K562 (cell line): ENCODE data around the gene SLC29A3. TPM values are rescaled to one million over a fixed set of nuclear protein-coding genes. Genes with fewer than 3 reads are reported as not detected.

Experiments
- ATAC-seq: fragments of 200-7000 bp; cut with Tn5 transposase; 3 replicates; pipeline ENCODE4 v1.9.1; 2020; ENCODE audit warnings: moderate library complexity
- BruUV-seq: library from RNA; stranded (reverse); fragments of 400-500 nt; replicated peaks from 2 replicates; lab custom pipeline; 2021; lab: Mats Ljungman, UMichigan
- CTCF ChIA-PET: fragments of 300-600 bp; formaldehyde crosslinking; extraction: SDS; loops from one replicate; lab custom pipeline; 2021; ENCODE audit warnings: low intra/inter-chr PET ratio; lab: Yijun Ruan, JAX
- POLR2A ChIA-PET: fragments of 300-600, 350-650 bp; sonication (Branson Sonifier 250); formaldehyde crosslinking; extraction: SDS; loops from one replicate; lab custom pipeline; 2021; ENCODE audit warnings: antibody characterized with exemption, inconsistent platforms; lab: Yijun Ruan, JAX
- DNase-seq, 4 experiments: peaks; one replicate each; pipeline versions ENCODE4 v3.0.0 to v3.0.0-alpha.2; 2011 to 2018; ENCODE audit warnings: low spot score in 3 of 4, mixed read lengths in 3 of 4; ENCODE audit errors: extremely low read depth in 1 of 4
- FAIRE-seq: peaks from 2 replicates; lab custom pipeline; 2011; peaks lifted over from hg19 to GRCh38; lab: Jason Lieb, UNC
- H2AFZ ChIP-seq: 2 replicates; pipeline ENCODE4 v1.6.0; 2011; ENCODE audit warnings: low read depth, low read length, control low read depth, inconsistent platforms
- H3K27ac ChIP-seq: fragments of 200-600 bp; 3 replicates; pipeline ENCODE4 v1.8.0; 2011; ENCODE audit warnings: low read depth, mild to moderate bottlenecking, control low read depth, inconsistent platforms, low read length, moderate library complexity, mixed read lengths; ENCODE audit errors: extremely low read depth
- H3K27me3 ChIP-seq, 2 experiments: fragments of 300-600 bp in 1 of 2; 2 replicates in 1 of 2; 3 replicates in 1 of 2; pipeline versions ENCODE4 v1.6.0 to v1.8.0; 2011; ENCODE audit warnings: inconsistent platforms in 2 of 2, low read length in 2 of 2, mild to moderate bottlenecking in 1 of 2, mixed read lengths in 1 of 2, moderate library complexity in 1 of 2; ENCODE audit not compliant: control insufficient read depth in 2 of 2, insufficient read depth in 2 of 2
- H3K36me3 ChIP-seq: fragments of 300-600 bp; 3 replicates; pipeline ENCODE4 v1.8.0; 2011; ENCODE audit warnings: mild to moderate bottlenecking, low read length, inconsistent platforms; ENCODE audit not compliant: control insufficient read depth, insufficient read depth
- H3K4me1 ChIP-seq, 2 experiments: fragments of 200-600 bp in 1 of 2; replicated peaks in 1 of 2; 2 replicates in 1 of 2; 3 replicates in 1 of 2; pipeline versions ENCODE4 v1.5.1 to v1.8.0; 2011; ENCODE audit warnings: inconsistent platforms in 2 of 2, low read length in 2 of 2, mild to moderate bottlenecking in 1 of 2, mixed read lengths in 1 of 2, moderate library complexity in 1 of 2; ENCODE audit not compliant: control insufficient read depth in 2 of 2, insufficient read depth in 2 of 2
- H3K4me2 ChIP-seq: 2 replicates; pipeline ENCODE4 v1.6.1; 2011; ENCODE audit warnings: low read length, control low read depth, inconsistent platforms, mixed read lengths; ENCODE audit not compliant: insufficient read depth
- H3K4me3 ChIP-seq: fragments of 200-600 bp; sonication (generic), shearing (Covaris generic); 2 replicates; pipeline ENCODE4 v1.5.1; 2016; ENCODE audit warnings: control low read depth, inconsistent platforms
- H3K79me2 ChIP-seq: fragments of 200-600 bp; 3 replicates; pipeline ENCODE4 v1.8.0; 2011; ENCODE audit warnings: low read length, inconsistent platforms; ENCODE audit not compliant: control insufficient read depth, insufficient read depth
- H3K9ac ChIP-seq, 2 experiments: 2 replicates each; pipeline versions ENCODE4 v1.6.0 to v1.6.1; 2011; ENCODE audit warnings: low read depth in 2 of 2, low read length in 2 of 2, control low read depth in 1 of 2, inconsistent platforms in 1 of 2, mild to moderate bottlenecking in 1 of 2, mixed read lengths in 1 of 2; ENCODE audit not compliant: insufficient read depth in 1 of 2
- H3K9me1 ChIP-seq: one replicate; pipeline ENCODE4 v1.6.0; 2011; ENCODE audit warnings: inconsistent platforms, mild to moderate bottlenecking, low read length, moderate library complexity; ENCODE audit not compliant: control insufficient read depth, insufficient read depth
- H3K9me3 ChIP-seq: replicated peaks from 2 replicates; pipeline ENCODE4 v1.5.1; 2011; ENCODE audit warnings: low read depth, low read length, inconsistent platforms; ENCODE audit not compliant: control insufficient read depth, insufficient read depth
- H4K20me1 ChIP-seq: replicated peaks from 2 replicates; pipeline ENCODE4 v1.6.1; 2011; ENCODE audit warnings: low read length, inconsistent platforms, mixed read lengths; ENCODE audit not compliant: control insufficient read depth, insufficient read depth
- BMI1 ChIP-seq: fragments of 150-350 bp; IDR thresholded peaks from 2 replicates; pipeline ENCODE4 v1.6.1; 2014; ENCODE audit warnings: low read length
- HMGN3 ChIP-seq: IDR thresholded peaks from 2 replicates; pipeline ENCODE4 v1.6.1; 2011; ENCODE audit warnings: borderline replicate concordance, low read depth, mild to moderate bottlenecking, mixed read lengths, low read length; ENCODE audit not compliant: insufficient read length; ENCODE audit errors: extremely low read depth
- MAFK ChIP-seq: IDR thresholded peaks from 2 replicates; pipeline ENCODE4 v1.6.1; 2011; ENCODE audit warnings: low read length, improper control_type of control experiment
- RHOXF2B ChIP-seq: fragments of 250-450 bp; sonication (Bioruptor Pico); conservative IDR thresholded peaks from 2 replicates; pipeline ENCODE4 v1.5.1; 2021
- YY1 ChIP-seq, 3 experiments: IDR thresholded peaks; 2 replicates each; pipeline ENCODE4 v1.6.1; 2011; ENCODE audit warnings: low read length in 2 of 3, mild to moderate bottlenecking in 2 of 3, moderate library complexity in 2 of 3, borderline replicate concordance in 1 of 3, control low read depth in 1 of 3, low read depth in 1 of 3; ENCODE audit not compliant: insufficient read depth in 3 of 3, insufficient replicate concordance in 2 of 3, control insufficient read depth in 1 of 3, insufficient read length in 1 of 3; ENCODE audit errors: extremely low read depth in 1 of 3
- ZKSCAN3 ChIP-seq: fragments of 250-450 bp; sonication (Bioruptor Pico); IDR thresholded peaks from 2 replicates; pipeline ENCODE4 v1.4.0; 2020
- ZNF263 ChIP-seq: sonication (generic); formaldehyde crosslinking; IDR thresholded peaks from 2 replicates; pipeline ENCODE4 v1.8.0; 2022; ENCODE audit warnings: mild to moderate bottlenecking, missing genetic modification reagents, borderline replicate concordance
- ZNF707 ChIP-seq: fragments of 250-450 bp; sonication (Bioruptor Pico); conservative IDR thresholded peaks from 2 replicates; pipeline ENCODE4 v1.8.0; 2022; ENCODE audit warnings: inconsistent platforms, mild to moderate bottlenecking, moderate library complexity
- WGBS: fragments of 100-300 bp; shearing (Covaris generic); methylation state at CpG from one replicate; pipeline ENCODE4 v1.1.6; 2016; ENCODE audit warnings: low coverage, mixed read lengths; ENCODE audit not compliant: insufficient coverage; ENCODE audit errors: missing lambda C conversion rate; 5-methylcytosine and 5-hydroxymethylcytosine counted together
- in situ Hi-C: fragments of 300-500 bp; cut with MboI; formaldehyde crosslinking; loops from 4 replicates; pipeline ENCODE4 v1.15.0; 2018; ENCODE audit warnings: inconsistent platforms, mixed read lengths
- intact Hi-C: fragments of 100-400 bp; cut with micrococcal nuclease; formaldehyde crosslinking; loops from 2 replicates; pipeline ENCODE4 v1.14.2; 2022
- polyA plus RNA-seq, 8 experiments: library from polyadenylated mRNA; depleted of rRNA in 4 of 8; stranded (reverse) in 5 of 8; unstranded in 3 of 8; fragments of >200 nt; fragmentation: Nextera tagmentation in 2 of 8; fragmentation: Illumina TruSeq in 1 of 8; extraction: Ambion mirVana in 2 of 8; extraction: Trizol in 1 of 8; gene quantifications; 2 replicates each; pipeline versions ENCODE4 v1.2.1 to v1.2.3, GENCODE V29; 2011 to 2014; ENCODE audit warnings: inconsistent platforms in 1 of 8, missing spikeins in 1 of 8
- total RNA-seq, 7 experiments: library from RNA; depleted of rRNA in 6 of 7; stranded (reverse); fragments of >200 nt in 6 of 7; fragmentation: Illumina TruSeq in 2 of 7; extraction: Trizol in 2 of 7; gene quantifications; 2 replicates each; pipeline versions ENCODE4 v1.2.1 to v1.2.3, GENCODE V29; 2011 to 2021; ENCODE audit warnings: low replicate concordance in 1 of 7

The SLC29A3 gene
- total and polyA plus RNA-seq, 9 of the 15 experiments (the other 6 are each of a cell fraction or from before 2014, with no cell fraction given): 2.1 to 10.7 (median 4.6) TPM

- TF ChIP-seq ZKSCAN3 (CRISPR knock-in tag): no peak
Measured at GRCh38 chr10:71288461-71288860, 30.6 kb upstream of the SLC29A3 start (continued).

GRCh38 chr10:71289421-71290130 lies 29.5 kb upstream of the SLC29A3 start:
- Histone ChIP-seq H3K79me2 (no peaks in the 10 kb centered on the region), H3K9ac (0 out of 4 replicates have a peak overlapping the region, but pooled peaks of 1 of the 2 experiments have one; percentile 29), H3K4me2 (no peak overlapping the region), H3K36me3 (no peaks in the 10 kb centered on the region), H3K4me1 (peaks cover 3 to 24% of the 10 kb centered on the region in 2 experiments; a peak in 4 of 5 replicates), H4K20me1 (peaks cover 12% of the 10 kb centered on the region), H3K4me3 (no peak overlapping the region), H3K9me3 (no peaks in the 10 kb centered on the region), H3K27me3 (peaks cover 0 to 23% of the 10 kb centered on the region in 2 experiments; a peak in 2 of 5 replicates), H3K9me1 (no peaks in the 10 kb centered on the region), H2AFZ (peak overlapping the region; percentile 73), H3K27ac (no peak overlapping the region)
- FAIRE-seq: no peak
- 45% methylated on average over 12 of the region's 12 CpGs for WGBS
- POLR2A ChIA-PET: interaction anchor here (0.8 to 1.0 kb wide), 3 partner anchors 10 to 166 kb away, joined by 3 read pairs; no protein-coding TSS in a partner anchor
- intact Hi-C loops (loop anchor here (5.0 kb wide), 1 partner anchor 387 kb away; no protein-coding TSS in a partner anchor), in situ Hi-C loops (loop anchor here (5.0 kb wide), 1 partner anchor 367 kb away; no protein-coding TSS in a partner anchor)
- DNase-seq: no peak
- no peak for TF ChIP-seq RHOXF2B (CRISPR knock-in tag)
- no peak for TF ChIP-seq ZNF263 (CRISPR knock-in tag)
- no peak for TF ChIP-seq ZNF707 (CRISPR knock-in tag)
- peak; percentile 42 to 88 (median 66) for TF ChIP-seq YY1 (IDR thresholded peaks at IDR 0.05; ENCODE audit: borderline replicate concordance in 1 of 3, control insufficient read depth in 1 of 3, extremely low read depth in 1 of 3, insufficient read depth in 3 of 3, insufficient read length in 1 of 3, insufficient replicate concordance in 2 of 3, low read depth in 1 of 3, low read length in 2 of 3)
- TF ChIP-seq BMI1: no peak
- no peak for TF ChIP-seq MAFK
- no peak for TF ChIP-seq HMGN3
- BruUV-seq: no TSS peak
- no peak for ATAC-seq
- CTCF ChIA-PET: no interaction called here
